Lung (tissue), 12 donors: ENCODE results near the gene SMIM14. TPM values are rescaled to one million over a fixed set of nuclear protein-coding genes. Genes with fewer than 3 reads are reported as not detected.
A peak's percentile ranks its signal among the peaks of the same experiment; 100 is the strongest.

Experiments used
- ATAC-seq: fragments of 200-7000 bp; cut with Tn5 transposase; one replicate; pipeline ENCODE4 v1.9.1; 2020; ENCODE audit warnings: moderate number of reproducible peaks; ENCODE audit not compliant: insufficient read depth, low FRiP score
- DNase-seq, 3 donors: peaks; one replicate each; pipeline ENCODE4 v3.0.0-alpha.2; 2013 to 2017
- H3K27ac ChIP-seq, 2 donors: one replicate each; pipeline ENCODE4 v1.5.1; 2013; ENCODE audit warnings: mild to moderate bottlenecking in 2 of 2, moderate library complexity in 2 of 2, control low read depth in 1 of 2, inconsistent platforms in 1 of 2, low read depth in 1 of 2, low read length in 1 of 2
- H3K27me3 ChIP-seq, 3 donors: one replicate each; pipeline ENCODE4 v1.5.1; 2013; ENCODE audit warnings: low read length in 2 of 3; ENCODE audit not compliant: control insufficient read depth in 3 of 3, insufficient read depth in 3 of 3
- H3K36me3 ChIP-seq, 4 donors: one replicate each; pipeline ENCODE4 v1.5.1; 2013; ENCODE audit warnings: low read length in 4 of 4, mild to moderate bottlenecking in 1 of 4, moderate library complexity in 1 of 4; ENCODE audit not compliant: control insufficient read depth in 4 of 4, insufficient read depth in 4 of 4
- H3K4me1 ChIP-seq, 5 donors: one replicate each; pipeline ENCODE4 v1.5.1; 2013; ENCODE audit warnings: low read length in 5 of 5, mild to moderate bottlenecking in 2 of 5, moderate library complexity in 1 of 5; ENCODE audit not compliant: control insufficient read depth in 5 of 5, insufficient read depth in 5 of 5
- H3K4me3 ChIP-seq: one replicate; pipeline ENCODE4 v1.5.1; 2013; ENCODE audit warnings: mild to moderate bottlenecking, control low read depth, moderate library complexity
- H3K9ac ChIP-seq, 2 donors: one replicate each; pipeline ENCODE4 v1.5.1; 2013; ENCODE audit warnings: low read length in 2 of 2, control low read depth in 1 of 2; ENCODE audit not compliant: insufficient read depth in 1 of 2
- H3K9me3 ChIP-seq, 4 donors: one replicate each; pipeline ENCODE4 v1.5.1; 2013; ENCODE audit warnings: low read length in 3 of 4, mild to moderate bottlenecking in 1 of 4, moderate library complexity in 1 of 4; ENCODE audit not compliant: control insufficient read depth in 4 of 4, insufficient read depth in 3 of 4
- WGBS, 2 donors: extraction: QIAGEN DNeasy Blood & Tissue Kit; methylation state at CpG; one replicate each; pipeline ENCODE4 v1.1.7; 2013; 5-methylcytosine and 5-hydroxymethylcytosine counted together
- polyA plus RNA-seq, 2 donors: library from polyadenylated mRNA; stranded (reverse); fragments of 200-250 nt; gene quantifications; one replicate each; pipeline ENCODE4 v1.2.1, GENCODE V29; 2013
- total RNA-seq, 2 donors: library from RNA; depleted of rRNA in 1 of 2; stranded (reverse); fragments of >200 nt in 1 of 2; gene quantifications; one replicate each; pipeline ENCODE4 v1.2.1, GENCODE V29; 2014 to 2021
- TF ChIP-seq, protein P1 (sequence below): IDR thresholded peaks from 2 replicates; pipeline ENCODE4 v1.5.1; 2012; ENCODE audit warnings: mild to moderate bottlenecking; ENCODE audit errors: control extremely low read depth, extremely low read depth
- donor health status: control.
- donor health status: control.
- donor health status: Bipolar disorder and iron deficiency.
- donor health status: healthy.
- donor health status: DM: yes; HTN: yes; CAD: no.

Gene SMIM14
- total and polyA plus RNA-seq, 4 donors: 23.4 to 52.1 (median 33.7) TPM

DNA sequence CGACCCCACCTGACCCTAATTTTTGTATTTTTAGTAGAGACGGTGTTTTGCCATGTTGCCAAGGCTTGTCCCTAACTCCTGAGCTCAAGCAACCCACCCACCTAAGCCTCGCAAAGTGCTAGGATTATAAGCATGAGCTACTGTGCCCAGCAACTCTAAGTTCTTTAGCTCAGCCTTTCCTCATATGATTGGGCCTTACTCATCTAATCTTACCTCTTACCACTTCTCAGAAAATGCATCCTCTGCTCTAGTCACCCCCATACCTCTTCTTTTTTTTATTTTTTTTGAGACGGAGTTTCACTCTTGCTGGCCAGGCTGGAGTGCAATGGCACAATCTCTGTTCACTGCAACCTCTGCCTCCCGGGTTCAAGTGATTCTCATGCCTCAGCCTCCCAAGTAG is 75.9 kb downstream of the SMIM14 start:
- TF ChIP-seq, protein P1, sequence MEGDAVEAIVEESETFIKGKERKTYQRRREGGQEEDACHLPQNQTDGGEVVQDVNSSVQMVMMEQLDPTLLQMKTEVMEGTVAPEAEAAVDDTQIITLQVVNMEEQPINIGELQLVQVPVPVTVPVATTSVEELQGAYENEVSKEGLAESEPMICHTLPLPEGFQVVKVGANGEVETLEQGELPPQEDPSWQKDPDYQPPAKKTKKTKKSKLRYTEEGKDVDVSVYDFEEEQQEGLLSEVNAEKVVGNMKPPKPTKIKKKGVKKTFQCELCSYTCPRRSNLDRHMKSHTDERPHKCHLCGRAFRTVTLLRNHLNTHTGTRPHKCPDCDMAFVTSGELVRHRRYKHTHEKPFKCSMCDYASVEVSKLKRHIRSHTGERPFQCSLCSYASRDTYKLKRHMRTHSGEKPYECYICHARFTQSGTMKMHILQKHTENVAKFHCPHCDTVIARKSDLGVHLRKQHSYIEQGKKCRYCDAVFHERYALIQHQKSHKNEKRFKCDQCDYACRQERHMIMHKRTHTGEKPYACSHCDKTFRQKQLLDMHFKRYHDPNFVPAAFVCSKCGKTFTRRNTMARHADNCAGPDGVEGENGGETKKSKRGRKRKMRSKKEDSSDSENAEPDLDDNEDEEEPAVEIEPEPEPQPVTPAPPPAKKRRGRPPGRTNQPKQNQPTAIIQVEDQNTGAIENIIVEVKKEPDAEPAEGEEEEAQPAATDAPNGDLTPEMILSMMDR: no peak
- Histone ChIP-seq H3K9me3 (peaks cover 0 to 4% (median 0%) of the 10 kb centered on the region in 4 donors), H3K27ac (no peak overlapping the region), H3K9ac (no peak overlapping the region), H3K4me3 (no peak overlapping the region), H3K4me1 (peaks cover 0 to 16% (median 0%) of the 10 kb centered on the region in 5 donors), H3K36me3 (peaks cover 2 to 7% (median 5%) of the 10 kb centered on the region in 4 donors), H3K27me3 (no peaks in the 10 kb centered on the region)
- 95 to 97% methylated on average over 5 of the region's 5 CpGs for WGBS, 2 donors
- no peak for ATAC-seq
- no peak for DNase-seq

DNA sequence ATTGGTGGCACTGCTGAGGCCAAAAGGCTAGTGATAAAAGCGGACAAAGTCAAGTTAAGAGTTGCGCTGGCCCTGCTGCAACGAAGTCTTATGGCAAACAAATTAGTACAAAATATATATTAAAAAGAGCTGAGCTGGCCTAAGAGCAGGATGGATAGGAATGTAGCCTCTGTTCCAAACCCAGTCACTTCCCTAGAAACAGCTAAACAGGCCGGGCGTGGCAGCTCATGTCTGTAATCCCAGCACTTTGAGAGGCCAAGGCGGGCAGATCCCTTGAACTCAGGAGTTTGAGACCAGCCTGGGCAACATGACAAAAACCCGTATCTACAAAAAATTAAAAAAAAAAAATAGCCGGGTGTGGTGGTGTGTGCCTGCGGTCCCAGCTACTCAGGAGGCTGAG is 79.0 kb downstream of the SMIM14 start:
- Histone ChIP-seq H3K36me3 (peaks cover 0 to 6% (median under 1%) of the 10 kb centered on the region in 4 donors), H3K9ac (no peak overlapping the region), H3K4me1 (peaks cover 0 to 22% (median 0%) of the 10 kb centered on the region in 5 donors), H3K4me3 (no peak overlapping the region), H3K27ac (no peak overlapping the region), H3K27me3 (no peaks in the 10 kb centered on the region), H3K9me3 (no peaks in the 10 kb centered on the region)
- no peak for ATAC-seq
- 85 to 86% methylated on average over 9 of the region's 9 CpGs for WGBS, 2 donors
- TF ChIP-seq, protein P1: no peak
- peak in 2 of 3 donors; percentile 20 to 26 for DNase-seq

DNA sequence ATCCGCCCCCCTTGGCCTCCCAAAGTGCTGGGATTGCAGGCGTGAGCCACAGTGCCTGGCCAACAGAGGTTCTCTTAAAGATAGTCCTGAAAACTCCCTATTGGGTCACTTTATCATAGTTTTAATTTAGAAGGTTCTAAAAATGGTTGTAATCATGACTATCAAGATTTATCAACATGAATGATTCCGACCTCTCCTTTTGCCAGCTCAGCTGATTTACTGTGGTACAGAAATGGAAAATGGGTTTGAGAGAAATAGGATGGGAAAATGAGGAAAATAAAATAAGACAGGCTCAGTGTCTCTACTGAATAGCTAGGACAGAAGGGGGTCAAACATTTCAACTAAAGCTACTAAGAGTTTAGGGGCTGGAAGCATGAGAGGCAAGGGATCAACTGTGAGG is 83.2 kb downstream of the SMIM14 start:
- H3K9ac ChIP-seq: no peak overlapping the region
- peaks cover 0 to 22% (median 0%) of the 10 kb centered on the region in 5 donors for H3K4me1 ChIP-seq
- no peak for ATAC-seq
- H3K27ac ChIP-seq: no peak overlapping the region
- WGBS, 2 donors: 96 to 98% methylated on average over 3 of the region's 3 CpGs
- H3K9me3 ChIP-seq: no peaks in the 10 kb centered on the region
- no peaks in the 10 kb centered on the region for H3K27me3 ChIP-seq
- DNase-seq: no peak
- H3K36me3 ChIP-seq: peaks cover 0 to 5% (median 2%) of the 10 kb centered on the region in 4 donors
- TF ChIP-seq, protein P1: no peak
- H3K4me3 ChIP-seq: no peak overlapping the region

DNA sequence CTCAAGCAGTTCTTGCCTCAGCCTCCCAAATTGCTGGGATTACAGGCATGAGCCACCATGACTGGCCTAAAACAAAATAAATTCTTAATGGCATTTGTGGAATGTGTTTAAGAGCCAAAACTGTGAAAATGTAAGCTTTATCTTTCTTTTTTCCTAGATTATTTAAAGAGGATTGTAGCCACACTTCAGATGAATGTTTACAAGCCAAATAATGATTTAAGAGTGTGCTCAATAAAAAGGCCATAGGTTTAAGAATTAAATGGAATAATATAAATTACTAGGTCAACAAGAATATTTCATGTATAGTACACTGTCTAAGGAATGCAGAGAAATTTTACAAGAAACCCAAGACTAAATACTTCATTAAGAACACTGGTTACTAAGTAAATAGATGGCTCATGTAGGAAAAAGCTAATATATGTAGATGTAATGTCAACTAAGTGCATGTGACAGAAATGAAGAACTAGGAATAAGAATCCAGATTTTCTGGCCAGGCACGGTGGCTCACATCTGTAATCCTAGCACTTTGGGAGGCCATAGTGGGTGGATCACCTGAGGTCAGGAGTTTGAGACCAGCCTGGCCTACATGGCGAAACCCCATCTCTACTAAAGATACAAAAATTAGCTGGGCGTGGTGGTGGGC is 90.1 kb downstream of the SMIM14 start:
- no peaks in the 10 kb centered on the region for H3K27me3 ChIP-seq
- no peak overlapping the region for H3K27ac ChIP-seq
- no peak for ATAC-seq
- H3K9me3 ChIP-seq: no peaks in the 10 kb centered on the region
- DNase-seq: peak in 2 of 3 donors; percentile 26 to 35
- 83 to 86% methylated on average over 3 of the region's 3 CpGs for whole genome bisulfite sequencing, 2 donors
- peaks cover 0 to 14% (median 0%) of the 10 kb centered on the region in 5 donors for H3K4me1 ChIP-seq
- H3K36me3 ChIP-seq: peaks cover 0 to 4% (median 2%) of the 10 kb centered on the region in 4 donors
- no peak overlapping the region for H3K4me3 ChIP-seq
- H3K9ac ChIP-seq: no peak overlapping the region
- TF ChIP-seq, protein P1: no peak
